ENCODE data around the gene NCF1.
"Not testable (repeated sequence)": the region's sequence is repeated elsewhere in the genome, so short reads cannot be mapped to it uniquely, and the experiment has no call there.

Gene NCF1

DNA sequence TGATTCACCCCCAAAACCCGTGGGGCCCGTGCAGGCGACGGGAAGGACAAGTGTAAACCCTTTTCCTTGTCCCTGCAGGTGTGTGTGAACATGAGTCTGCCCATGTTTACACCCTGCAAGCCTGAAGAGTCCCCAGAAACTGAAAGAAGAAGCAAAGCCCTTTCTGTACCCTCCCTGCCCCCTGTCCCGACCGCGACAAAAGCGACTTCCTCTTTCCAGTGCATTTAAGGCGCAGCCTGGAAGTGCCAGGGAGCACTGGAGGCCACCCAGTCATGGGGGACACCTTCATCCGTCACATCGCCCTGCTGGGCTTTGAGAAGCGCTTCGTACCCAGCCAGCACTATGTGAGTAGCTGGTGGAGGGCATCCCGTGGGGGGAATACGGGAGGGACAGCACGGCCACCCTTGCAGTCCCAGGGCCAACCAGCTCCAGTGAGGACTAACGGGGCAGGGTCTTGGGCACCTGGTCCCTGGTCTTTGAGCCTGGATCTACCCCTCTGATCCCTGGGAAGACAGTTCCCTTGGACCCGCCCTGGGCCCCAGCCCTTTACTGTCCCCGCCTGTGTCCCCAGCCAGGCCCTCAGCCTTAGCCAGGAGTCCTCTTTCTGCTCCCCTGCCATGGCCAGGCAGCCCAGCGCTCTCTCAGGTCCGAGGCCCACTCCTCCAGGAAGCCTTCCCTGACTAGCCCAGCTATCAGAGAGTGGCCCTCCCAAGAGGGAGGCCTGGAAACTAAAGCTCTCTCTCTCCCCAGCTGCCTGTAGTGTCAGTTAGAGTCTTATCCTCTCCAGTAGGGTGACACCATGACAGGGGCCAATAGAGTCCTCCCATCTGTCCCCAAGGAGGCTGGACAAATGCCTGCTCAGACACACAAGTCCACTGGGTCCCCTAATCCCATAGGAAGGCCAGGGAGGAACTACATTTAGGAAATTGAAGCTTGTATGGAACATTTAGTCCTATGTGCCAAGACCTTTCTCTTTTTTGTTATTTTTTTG is at the start of gene NCF1:
TSS of gene NCF1 (plus strand) at position 252 of the 991 bp plus-strand sequence. CDS start at position 273, 21 bp downstream.
- not testable (repeated sequence) for DNase-seq (ENCODE audit: low spot score)

DNA sequence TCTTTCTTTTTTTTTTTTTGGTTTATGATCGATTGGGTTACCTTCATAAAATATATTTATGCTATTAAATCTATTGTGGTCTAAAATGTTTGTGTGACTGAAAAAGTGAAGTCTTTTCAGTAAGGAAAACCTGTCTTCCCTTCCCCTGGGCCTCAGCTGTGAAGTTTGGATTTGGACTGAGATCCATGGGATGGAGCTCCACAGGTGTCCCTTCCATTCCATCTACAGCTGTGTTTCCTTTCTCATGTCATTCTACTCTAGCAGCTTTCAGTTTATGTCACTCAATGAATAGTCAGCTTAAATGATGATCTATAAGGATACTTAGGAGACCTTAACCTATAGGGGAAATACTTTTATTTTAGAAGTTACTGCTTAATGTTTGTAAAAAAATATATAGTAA is 48.0 kb upstream of the NCF1 start:
- DNase-seq (ENCODE audit: low spot score): no peak

- no peak for DNase-seq (ENCODE audit: low spot score)
Measured at GRCh38 chr7:74726309-74727101, 47.3 kb upstream of the NCF1 start.

DNA sequence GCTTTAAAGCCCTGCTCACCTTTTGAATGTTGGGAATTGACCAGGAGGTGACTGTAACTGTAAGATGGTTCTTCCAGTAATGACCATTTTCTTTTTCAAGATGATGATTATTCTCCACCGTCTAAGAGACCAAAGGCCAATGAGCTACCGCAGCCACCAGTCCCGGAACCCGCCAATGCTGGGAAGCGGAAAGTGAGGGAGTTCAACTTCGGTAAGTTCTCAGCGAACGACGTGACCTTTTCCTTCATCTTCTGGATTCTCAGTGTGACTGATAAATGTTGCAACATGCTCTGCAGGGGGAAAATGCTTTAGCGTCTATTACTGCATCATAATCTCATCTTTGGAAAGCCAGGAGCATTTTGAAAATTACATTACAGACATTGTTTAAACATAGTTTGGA is 45.1 kb upstream of the NCF1 start:
- DNase-seq (ENCODE audit: low spot score): not testable (repeated sequence)

- not testable (repeated sequence) for DNase-seq (ENCODE audit: low spot score)
Measured at GRCh38 chr7:74730186-74730585, 43.6 kb upstream of the NCF1 start.

GRCh38 chr7:74739974-74740703 is 33.7 kb upstream of the NCF1 start:
- not testable (repeated sequence) for DNase-seq (ENCODE audit: low spot score)

GRCh38 chr7:74743936-74744557 is 29.8 kb upstream of the NCF1 start:
- DNase-seq (ENCODE audit: low spot score): not testable (repeated sequence)

- not testable (repeated sequence) for DNase-seq (ENCODE audit: low spot score)
Measured at GRCh38 chr7:74753921-74754482, 19.8 kb upstream of the NCF1 start.

DNA sequence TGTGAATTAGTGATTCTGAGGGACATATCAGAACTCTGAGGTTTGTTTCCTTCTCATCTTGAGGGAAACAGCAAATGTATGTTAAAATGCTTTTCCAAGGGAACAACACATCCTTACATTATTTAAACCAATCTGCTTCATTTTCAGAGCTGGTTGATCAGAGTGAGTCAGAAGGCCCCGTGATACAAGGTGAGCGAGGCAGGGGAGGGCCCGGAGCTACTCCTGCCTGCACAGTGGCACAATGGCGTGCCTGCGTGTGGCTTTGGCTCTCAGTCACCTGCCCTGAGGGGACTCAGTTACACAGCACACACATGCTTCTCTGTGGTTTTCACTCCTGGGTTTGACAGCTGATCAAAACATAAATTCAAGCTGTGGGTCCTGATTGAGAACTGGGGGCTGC is 17.1 kb upstream of the NCF1 start:
- not testable (repeated sequence) for DNase-seq (ENCODE audit: low spot score)

DNA sequence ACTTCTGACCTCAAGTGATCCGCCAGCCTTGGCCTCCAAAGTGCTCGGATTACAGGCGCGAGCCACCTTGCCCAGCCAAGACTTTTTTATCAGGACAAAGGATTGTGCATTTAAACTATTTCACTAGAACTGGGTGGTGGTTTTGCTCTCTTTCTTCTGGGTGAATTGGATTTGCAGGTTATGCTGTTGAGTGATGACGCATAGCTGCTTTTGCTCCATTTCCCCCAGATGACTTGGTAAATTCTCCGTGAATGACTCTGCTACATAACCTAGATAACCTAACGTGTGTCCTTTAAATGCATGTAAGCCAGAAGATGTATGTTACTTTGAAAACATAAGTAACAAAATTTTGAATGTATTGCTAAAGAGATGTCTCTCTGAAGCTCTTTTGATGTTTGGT is 15.5 kb upstream of the NCF1 start:
- not testable (repeated sequence) for DNase-seq (ENCODE audit: low spot score)

DNA sequence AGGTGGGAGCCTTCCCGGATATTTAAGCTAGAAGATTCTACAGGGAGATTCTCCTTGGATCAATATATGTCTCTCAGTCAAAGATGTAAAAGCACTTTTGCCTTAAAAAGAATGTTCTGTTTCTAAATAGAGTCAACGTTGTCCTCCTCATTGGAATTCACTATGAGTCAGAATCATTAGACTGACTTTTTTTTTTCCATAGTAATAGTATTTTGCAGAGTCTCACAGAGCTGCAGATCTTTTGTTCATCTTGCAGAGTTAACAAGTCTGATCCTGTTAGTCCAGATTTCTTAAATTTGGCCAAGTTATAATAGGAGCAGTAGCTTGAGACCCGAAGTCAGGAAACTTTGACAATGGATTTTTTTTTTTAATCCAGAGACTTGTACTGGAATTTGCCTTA is 14.8 kb upstream of the NCF1 start:
- not testable (repeated sequence) for DNase-seq (ENCODE audit: low spot score)

DNA sequence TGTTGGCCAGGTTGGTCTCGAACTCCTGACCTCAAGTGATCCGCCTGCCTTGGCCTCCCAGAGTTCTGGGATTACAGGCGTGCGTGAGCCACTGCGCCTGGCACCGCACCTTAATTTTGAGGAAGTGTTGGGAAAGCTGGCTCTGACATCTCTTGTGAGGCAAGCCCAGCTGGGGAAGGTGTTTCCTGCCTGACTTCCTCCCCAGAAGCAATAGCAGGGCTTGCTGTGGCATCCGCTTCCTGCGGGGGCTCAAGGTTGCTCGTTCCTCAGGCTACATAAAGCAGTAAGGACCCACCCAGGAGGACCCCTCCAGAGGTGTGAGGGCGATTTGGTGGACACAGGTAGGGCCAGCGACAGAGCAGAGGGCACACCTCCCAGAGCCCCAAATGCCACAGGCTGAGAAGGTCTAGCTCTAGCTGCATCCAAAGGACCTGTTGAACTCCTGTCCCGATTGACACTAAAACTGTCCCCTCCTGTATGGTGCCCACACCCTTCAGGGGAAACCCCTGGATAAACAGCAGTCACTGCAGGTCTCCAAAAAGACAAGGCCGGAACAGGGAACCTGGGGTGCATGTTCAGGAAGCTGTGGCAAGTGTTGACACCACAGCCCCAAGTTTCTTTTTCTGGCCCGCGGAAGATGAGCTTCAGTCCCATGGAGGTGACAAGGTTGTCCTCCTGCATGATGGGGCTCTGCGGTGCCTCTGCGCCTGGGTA is 8.4 kb upstream of the NCF1 start:
- DNase-seq (ENCODE audit: low spot score): not testable (repeated sequence)

DNA sequence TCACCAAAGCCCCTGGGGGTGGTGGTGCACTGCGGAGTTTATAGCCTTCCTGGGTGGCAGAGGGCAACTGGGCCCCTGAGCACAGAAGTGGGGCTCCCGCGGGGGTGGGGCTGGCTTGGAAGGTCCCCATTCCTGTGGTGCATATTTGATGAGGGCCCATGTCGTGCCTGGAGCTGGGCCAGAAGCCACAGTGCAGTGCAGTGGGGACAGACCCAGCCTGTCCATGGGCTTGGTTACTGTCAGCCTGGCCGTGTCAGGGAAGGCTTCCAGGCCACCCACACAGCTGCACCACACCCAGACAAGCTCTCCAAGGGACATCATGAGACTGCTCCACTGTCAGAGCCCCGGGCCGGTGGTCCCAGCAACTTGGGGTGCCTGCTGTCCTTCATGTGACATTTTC is 7.3 kb upstream of the NCF1 start:
- not testable (repeated sequence) for DNase-seq (ENCODE audit: low spot score)

DNA sequence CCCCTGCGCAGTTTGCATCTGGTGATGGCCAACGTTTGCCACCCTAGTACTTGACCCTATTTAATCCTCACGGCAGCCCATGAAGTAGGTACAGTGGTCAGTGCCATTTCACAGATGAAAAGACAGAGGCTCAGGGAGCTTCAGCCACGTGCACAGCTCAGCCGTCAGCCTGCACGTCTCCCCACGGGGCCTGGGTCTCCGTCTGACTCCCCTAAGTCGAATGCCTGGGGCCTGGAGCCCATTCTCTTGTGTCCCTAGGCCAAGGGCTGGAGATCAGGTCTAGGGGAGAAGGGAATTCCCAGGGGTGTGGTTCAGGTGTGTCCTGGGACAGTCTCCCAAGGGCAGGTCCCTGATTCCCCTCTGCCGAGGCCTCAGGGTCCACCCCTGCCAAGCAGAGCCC is 6.8 kb upstream of the NCF1 start:
- not testable (repeated sequence) for DNase-seq (ENCODE audit: low spot score)

DNA sequence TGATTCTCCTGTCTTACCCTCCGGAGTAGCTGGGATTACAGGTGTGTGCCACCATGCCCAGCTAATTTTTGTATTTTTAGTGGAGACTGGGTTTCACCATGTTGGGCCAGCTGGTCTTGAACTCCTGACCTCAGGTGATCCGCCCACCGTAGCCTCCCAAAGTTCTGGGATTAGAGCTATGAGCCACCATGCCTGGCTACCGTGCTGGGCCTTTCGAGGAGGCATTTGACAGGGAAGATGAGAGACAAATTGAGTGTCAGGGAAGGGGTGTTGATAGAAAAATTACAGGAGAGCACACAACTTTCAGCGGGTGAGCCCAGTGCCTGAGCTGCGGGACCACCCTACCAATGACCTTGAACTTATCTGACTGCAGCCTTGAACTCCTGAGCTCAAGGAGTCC is 3.7 kb upstream of the NCF1 start:
- DNase-seq (ENCODE audit: low spot score): not testable (repeated sequence)

GRCh38 chr7:74772093-74772492 is 1.7 kb upstream of the NCF1 start:
- not testable (repeated sequence) for DNase-seq (ENCODE audit: low spot score)

DNA sequence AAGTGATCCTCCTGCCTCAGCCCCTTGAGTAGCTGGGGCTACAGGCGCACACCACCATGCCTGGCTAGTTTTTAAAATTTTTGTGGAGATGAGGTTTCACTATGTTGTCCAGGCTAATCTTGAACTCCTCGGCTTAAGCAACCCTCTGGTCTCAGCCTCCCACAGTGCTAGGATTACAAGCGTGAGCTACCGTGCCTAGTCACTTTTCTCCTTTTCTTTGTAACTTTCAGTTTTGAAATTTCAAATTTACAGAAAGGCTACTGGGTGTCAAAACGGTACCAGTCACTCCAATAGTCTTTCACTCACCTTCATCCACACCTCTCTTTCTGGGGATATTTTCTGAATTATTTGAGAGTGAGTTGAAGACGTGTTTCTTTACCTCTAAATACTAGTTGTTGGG is 1.3 kb downstream of the NCF1 start:
- DNase-seq (ENCODE audit: low spot score): not testable (repeated sequence)

- not testable (repeated sequence) for DNase-seq (ENCODE audit: low spot score)
Measured at GRCh38 chr7:74779053-74779452, 5.2 kb downstream of the NCF1 start.

- not testable (repeated sequence) for DNase-seq (ENCODE audit: low spot score)
Measured at GRCh38 chr7:74781746-74782145, 7.9 kb downstream of the NCF1 start.

GRCh38 chr7:74783595-74783994 is 9.8 kb downstream of the NCF1 start:
- not testable (repeated sequence) for DNase-seq (ENCODE audit: low spot score)
